NB4 (cell line): ENCODE measurements around the gene FOXP4.

Experiments
- DNase-seq: peaks from one replicate; pipeline ENCODE4 v3.0.0; 2010; ENCODE audit warnings: low read depth
- H3K4me3 ChIP-seq: one replicate; pipeline ENCODE4 v1.5.1; 2011; ENCODE audit warnings: mild to moderate bottlenecking, low read depth, low read length, moderate library complexity
- CTCF ChIP-seq: IDR thresholded peaks from one replicate; pipeline ENCODE4 v1.5.1; 2012; ENCODE audit warnings: low read depth, low read length
- MAX ChIP-seq: IDR thresholded peaks from 2 replicates; pipeline ENCODE4 v1.6.1; 2011; ENCODE audit warnings: low read depth, low read length
- MYC ChIP-seq: IDR thresholded peaks from 2 replicates; pipeline ENCODE4 v1.6.1; 2011; ENCODE audit warnings: low read depth, low read length
- POLR2A ChIP-seq: IDR thresholded peaks from 2 replicates; pipeline ENCODE4 v1.6.1; 2011; ENCODE audit warnings: mild to moderate bottlenecking; ENCODE audit not compliant: insufficient read length; ENCODE audit errors: extremely low read depth

Gene FOXP4

GRCh38 chr6:41577356-41578216, 31.4 kb downstream of the FOXP4 start:
- no peak for TF ChIP-seq CTCF
- no peak for TF ChIP-seq MYC
- no peak for TF ChIP-seq MAX
- TF ChIP-seq POLR2A: no peak
- peak; percentile 62 for DNase-seq
- no peak overlapping the region for H3K4me3 ChIP-seq

- H3K4me3 ChIP-seq: no peak overlapping the region
- TF ChIP-seq MAX: no peak
- no peak for TF ChIP-seq MYC
- no peak for TF ChIP-seq CTCF
- no peak for TF ChIP-seq POLR2A
- no peak for DNase-seq
Measured at GRCh38 chr6:41578217-41579087, 32.3 kb downstream of the FOXP4 start.

- TF ChIP-seq MYC: no peak
- no peak for TF ChIP-seq POLR2A
- TF ChIP-seq MAX: no peak
- no peak for TF ChIP-seq CTCF
- no peak for DNase-seq
- no peak overlapping the region for H3K4me3 ChIP-seq
Measured at GRCh38 chr6:41579088-41579610, 33.0 kb downstream of the FOXP4 start.

- no peak for DNase-seq
- TF ChIP-seq CTCF (no peak), MYC (no peak), MAX (no peak), POLR2A (no peak)
Measured at GRCh38 chr6:41580690-41581089, 34.5 kb downstream of the FOXP4 start.

DNA sequence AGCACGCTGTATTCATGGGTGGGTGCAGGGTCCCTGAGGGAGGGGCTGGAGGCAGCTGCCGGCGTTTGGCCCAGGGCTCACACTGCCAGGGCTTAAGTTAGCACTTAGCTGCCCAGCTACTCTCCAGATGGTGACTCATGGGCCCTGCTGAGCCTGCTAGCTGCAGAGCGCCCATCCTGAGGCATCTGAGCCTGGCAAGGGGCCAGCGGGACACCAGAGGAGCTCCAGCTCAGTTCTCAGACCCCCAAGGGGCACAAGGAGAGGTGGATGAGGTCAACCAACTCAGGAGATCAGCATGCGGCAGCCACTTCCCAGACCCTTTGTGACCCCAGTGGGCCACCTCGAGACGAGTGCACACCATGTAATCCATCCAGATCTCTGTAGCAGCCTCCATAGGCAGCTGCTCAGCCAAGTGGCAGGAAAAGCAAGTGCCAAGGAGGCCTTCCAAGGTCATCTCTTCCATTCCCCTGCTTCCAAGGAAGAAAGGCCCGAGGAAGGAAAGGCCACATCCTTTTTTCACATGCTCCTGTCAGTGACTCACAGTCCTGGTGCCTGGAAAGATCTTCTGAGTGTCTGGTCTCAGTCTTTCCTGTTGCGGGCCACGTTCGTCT, 35.3 kb downstream of the FOXP4 start:
- TF ChIP-seq CTCF (no peak), POLR2A (no peak), MAX (no peak), MYC (no peak)
- DNase-seq: no peak
- no peak overlapping the region for H3K4me3 ChIP-seq

More at GRCh38 chr6:41580690-41581089, 34.5 kb downstream of the FOXP4 start:
- H3K4me3 ChIP-seq: no peak overlapping the region
